ENCODE measurements around the gene ATG10.
"Not testable (repeated sequence)": the region's sequence is repeated elsewhere in the genome, so short reads cannot be mapped to it uniquely, and the experiment has no call there.

ATG10 gene

DNA sequence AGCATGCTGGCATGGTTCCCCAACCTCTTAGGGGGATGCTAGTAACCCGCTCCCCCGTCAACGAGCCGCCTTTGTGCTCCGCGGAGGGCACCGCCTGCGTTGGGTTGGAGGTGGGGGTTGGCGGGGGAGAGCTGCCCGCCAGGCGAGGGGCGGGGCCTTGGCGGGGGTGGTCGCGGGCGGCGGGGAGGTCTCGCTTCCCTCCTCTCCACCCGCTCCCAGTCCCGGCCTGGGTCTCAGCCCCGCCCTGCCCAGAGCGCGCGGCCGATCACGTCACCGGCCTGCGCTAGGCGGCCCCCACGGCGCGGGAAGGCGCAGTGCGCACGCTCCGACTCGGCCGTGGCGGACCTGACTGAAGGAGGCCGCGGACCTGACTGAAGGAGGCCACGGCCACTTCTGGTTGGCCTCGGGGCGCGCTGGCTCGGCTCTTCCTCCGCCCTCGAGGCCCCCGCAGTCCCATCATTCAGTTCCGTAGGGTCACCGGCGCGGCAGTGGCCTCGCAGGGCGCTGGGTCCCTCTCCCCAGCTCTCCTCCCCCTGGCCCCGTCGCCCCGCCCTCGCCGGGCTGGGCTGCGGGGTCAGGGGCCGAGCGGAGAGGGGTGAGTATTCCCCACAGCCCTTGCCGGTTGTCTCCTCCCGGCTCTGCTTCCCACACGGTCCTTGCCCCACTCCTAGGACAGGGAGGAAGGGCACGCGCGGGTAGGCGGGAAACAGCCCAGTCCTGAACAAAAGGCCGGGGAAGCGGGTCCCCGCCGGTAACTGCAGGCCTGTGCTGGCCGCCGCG lies at the start of gene ATG10:
Gene ATG10 (plus strand): TSS at position 312 of the 780 bp plus-strand sequence. CDS start 15,548 bp downstream, outside the sequence.
- peak; percentile 87 for DNase-seq (ENCODE audit: low spot score)

DNA sequence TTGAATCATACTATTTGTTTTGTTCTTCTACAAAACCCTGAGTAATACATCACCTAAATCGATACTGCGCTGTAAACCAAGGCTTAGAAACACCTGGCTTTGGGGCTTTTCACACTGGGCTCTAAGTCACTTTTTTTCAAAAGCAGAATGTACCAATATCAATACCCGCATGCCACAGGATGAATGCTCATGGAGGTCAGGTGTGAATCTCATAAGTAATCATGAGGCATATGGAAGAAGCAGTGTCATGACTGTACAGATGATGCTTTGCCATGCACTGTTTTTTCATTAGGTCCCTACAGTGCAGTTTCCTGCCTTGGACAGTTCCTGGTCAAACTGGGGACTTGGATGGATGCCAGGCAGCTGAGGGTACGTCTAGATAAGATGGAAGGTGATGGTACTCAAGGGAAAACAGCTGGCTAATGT lies 49.0 kb upstream of the ATG10 start:
- DNase-seq (ENCODE audit: low spot score): no peak

DNA sequence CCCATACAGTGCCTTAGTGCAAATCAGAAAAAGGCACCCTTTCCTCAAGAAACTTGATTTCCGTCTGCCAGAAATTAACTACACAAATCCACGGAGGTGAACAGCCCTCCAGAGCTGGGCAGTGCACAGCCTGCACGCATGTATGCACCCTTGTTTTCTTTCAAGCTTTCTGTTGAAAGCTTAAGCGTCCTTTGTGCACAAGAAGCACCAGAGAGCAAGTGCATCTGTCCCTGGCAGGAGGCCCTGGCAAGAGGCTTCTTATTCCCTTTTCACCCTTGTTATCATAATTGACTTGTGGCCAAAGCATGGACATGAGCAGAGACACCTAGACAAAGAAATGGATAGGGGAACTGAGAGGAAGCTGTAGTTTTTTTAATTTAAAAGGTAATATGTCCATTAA lies 47.4 kb upstream of the ATG10 start:
- DNase-seq (ENCODE audit: low spot score): no peak

- DNase-seq (ENCODE audit: low spot score): no peak
These were observed 46.8 kb upstream of the ATG10 start for GRCh38 chr5:81925009-81925408.

- DNase-seq (ENCODE audit: low spot score): no peak
These were observed 45.8 kb upstream of the ATG10 start for GRCh38 chr5:81925981-81926380.

GRCh38 chr5:81936066-81936465 lies 35.8 kb upstream of the ATG10 start:
- DNase-seq (ENCODE audit: low spot score): no peak

DNA sequence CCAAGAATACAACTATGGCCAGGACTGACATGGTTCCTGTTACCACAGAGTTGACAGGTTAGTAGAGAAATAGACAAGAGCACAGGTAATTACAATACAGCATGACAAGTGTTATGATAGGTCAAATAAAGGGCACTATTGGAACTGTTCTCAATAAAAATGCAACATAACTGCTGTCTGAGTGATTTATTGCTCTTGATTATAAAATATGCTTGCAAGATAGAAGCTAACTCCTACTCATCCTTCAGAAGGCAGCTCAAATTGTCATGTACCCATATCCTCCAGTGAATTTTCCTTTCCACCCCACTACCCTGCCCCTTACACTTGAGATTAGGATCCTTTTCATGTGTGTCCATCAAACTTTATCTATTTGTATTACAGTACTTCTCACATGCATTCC lies 35.1 kb upstream of the ATG10 start:
- DNase-seq (ENCODE audit: low spot score): no peak

GRCh38 chr5:81942746-81943145 lies 29.1 kb upstream of the ATG10 start:
- no peak for DNase-seq (ENCODE audit: low spot score)

DNA sequence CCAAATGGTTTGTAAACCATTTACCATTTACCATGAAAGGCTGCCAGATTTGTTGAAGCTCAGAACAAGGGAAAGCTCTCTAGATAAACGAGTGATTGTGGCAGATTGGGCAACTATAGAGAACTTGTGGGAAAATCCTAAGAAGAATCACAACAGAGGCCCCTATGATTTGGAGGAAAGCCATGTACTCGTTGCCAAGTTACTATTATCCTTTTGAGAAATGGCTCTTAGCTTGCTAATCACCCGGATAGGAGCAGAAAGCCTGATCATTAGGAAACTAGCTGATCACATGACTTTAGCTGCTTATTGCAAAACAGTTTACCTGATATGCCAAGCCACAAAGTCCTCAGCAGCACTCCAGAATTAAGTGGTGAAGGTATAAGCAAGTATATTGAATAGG lies 23.5 kb upstream of the ATG10 start:
- DNase-seq (ENCODE audit: low spot score): no peak

DNA sequence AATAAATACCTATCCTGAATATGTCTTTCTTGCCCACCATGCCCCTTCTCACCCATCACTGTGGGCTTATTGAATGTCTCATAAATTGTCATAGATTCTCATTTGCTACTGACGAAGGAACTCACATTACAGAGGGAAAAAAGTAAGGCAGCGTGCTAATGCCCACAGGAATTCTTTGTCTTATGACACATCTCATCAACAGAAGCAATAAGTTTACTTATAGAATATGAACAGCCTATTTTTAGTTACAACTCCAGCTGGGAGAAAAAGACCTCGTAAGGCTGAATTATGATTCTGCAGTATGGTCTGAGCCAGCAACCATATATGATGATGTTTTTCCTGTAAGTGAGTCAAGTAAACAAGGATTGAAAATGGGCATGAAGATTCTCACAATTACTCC lies 22.4 kb upstream of the ATG10 start:
- DNase-seq (ENCODE audit: low spot score): no peak

GRCh38 chr5:81950996-81951395 lies 20.8 kb upstream of the ATG10 start:
- no peak for DNase-seq (ENCODE audit: low spot score)

DNA sequence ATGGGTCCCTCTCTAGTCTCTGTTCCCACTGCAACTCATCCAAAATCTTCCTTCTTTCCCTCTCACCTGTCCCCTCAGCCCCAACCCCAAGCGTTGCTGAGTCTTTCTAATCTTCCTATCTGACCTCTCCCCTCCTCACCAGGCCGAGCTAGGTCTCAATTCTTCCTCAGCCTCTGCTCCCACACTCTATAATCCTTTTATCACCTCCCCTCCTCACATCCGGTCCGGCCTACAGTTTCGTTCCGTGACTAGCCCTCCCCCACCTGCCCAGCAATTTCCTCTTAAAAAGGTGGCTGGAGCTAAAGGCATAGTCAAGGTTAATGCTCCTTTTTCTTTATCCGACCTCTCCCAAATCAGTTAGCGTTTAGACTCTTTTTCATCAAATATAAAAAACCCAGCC lies 17.0 kb upstream of the ATG10 start:
- not testable (repeated sequence) for DNase-seq (ENCODE audit: low spot score)

DNA sequence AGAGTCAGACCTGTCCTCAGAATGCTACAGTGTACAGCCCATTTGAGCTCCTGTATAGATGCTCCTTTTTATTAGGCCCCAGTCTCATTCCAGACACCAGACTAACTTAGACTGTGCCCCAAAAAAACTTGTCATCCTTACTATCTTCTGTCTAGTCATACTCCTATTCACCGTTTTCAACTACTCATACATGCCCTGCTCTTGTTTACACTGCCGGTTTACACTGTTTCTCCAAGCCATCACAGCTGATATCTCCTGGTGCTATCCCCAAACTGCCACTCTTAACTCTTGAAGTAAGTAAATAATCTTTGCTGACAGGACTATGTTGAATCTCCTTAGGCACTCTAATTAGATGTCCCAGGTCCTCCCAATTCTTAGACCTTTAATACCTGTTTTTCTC lies 13.7 kb upstream of the ATG10 start:
- not testable (repeated sequence) for DNase-seq (ENCODE audit: low spot score)

DNA sequence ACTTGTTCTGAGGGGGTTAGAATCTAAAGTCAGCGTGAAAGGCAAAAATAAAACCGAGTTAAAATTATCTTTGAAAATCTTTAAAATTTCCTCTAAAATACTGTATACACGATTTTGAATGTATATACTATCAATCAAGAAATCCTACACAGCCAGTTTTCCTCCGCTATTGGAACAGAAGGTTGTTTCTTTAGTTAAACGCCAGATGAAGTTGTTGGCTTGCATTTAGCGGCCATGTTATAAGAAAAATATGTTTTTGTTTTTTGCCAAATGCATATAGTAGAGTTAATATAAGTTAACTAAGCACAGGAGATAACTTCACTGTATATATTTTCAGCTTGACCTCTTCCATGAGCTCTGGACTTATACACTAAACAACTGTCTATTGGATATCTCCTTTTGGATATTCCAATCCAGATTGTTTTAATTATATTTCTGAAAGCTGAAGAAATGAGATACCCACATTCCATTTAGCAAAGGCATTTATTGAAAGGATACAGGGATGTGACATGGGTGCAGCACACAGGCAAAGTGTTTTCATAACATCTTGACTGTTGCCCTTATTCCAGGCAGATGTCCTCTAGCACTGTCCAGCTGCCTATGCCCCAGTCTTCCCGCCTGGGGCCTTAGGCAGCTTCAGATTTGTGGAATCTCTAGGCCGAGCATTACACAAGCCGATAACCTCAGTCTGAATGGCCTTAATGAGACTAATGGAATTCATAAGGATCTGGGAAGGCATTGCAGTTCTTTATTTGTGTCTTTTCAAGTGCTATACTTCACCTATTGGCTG lies 10.0 kb upstream of the ATG10 start:
- DNase-seq (ENCODE audit: low spot score): no peak

GRCh38 chr5:81963544-81963943 lies 8.3 kb upstream of the ATG10 start:
- no peak for DNase-seq (ENCODE audit: low spot score)

- no peak for DNase-seq (ENCODE audit: low spot score)
These were observed 6.3 kb upstream of the ATG10 start for GRCh38 chr5:81965524-81965923.

DNA sequence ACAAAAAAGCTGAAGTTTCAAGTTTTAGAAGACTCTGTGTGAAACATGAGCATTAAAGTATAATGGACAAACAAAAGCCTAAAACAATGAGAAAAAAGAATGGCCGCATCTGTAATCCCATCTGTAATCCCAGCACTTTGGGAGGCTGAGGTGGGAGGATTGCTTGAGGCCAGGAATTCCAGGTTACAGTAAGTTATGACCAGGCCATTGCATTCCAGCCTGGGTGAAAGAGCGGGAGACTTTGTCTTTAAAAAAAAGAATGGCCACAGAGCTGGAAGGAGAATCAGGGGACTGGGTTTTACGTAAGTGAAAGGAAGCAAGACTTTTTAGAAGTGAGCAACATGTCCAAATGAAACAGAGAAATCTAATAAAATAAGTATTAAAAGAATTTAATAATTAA lies 2.6 kb upstream of the ATG10 start:
- DNase-seq (ENCODE audit: low spot score): no peak

- no peak for DNase-seq (ENCODE audit: low spot score)
These were observed 1.9 kb upstream of the ATG10 start for GRCh38 chr5:81969912-81970311.

GRCh38 chr5:81971111-81971711 lies 612 bp upstream of the ATG10 start:
- peak; percentile 13 for DNase-seq (ENCODE audit: low spot score)

- DNase-seq (ENCODE audit: low spot score): no peak
These were observed 615 bp downstream of the ATG10 start for GRCh38 chr5:81972492-81972783.

DNA sequence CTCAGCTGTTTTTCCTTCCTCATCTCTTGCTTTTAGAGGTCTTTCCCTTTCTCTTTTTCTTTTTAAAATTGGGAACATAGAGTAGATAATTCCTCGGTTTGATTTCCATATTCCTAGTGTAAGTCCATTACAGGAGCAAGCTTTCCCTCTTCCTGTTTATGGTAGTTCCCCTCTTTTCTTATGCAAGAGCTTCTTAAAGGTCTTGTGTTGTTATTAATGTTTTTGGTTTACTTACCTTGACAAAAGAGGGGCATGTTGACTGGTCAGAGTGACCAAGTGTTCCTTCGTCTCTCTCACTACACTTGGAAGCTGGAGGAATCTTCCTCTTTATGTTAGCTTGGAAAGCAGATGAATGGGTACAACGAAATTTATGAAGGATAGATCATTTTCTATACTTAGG lies 8.3 kb downstream of the ATG10 start:
- no peak for DNase-seq (ENCODE audit: low spot score)

DNA sequence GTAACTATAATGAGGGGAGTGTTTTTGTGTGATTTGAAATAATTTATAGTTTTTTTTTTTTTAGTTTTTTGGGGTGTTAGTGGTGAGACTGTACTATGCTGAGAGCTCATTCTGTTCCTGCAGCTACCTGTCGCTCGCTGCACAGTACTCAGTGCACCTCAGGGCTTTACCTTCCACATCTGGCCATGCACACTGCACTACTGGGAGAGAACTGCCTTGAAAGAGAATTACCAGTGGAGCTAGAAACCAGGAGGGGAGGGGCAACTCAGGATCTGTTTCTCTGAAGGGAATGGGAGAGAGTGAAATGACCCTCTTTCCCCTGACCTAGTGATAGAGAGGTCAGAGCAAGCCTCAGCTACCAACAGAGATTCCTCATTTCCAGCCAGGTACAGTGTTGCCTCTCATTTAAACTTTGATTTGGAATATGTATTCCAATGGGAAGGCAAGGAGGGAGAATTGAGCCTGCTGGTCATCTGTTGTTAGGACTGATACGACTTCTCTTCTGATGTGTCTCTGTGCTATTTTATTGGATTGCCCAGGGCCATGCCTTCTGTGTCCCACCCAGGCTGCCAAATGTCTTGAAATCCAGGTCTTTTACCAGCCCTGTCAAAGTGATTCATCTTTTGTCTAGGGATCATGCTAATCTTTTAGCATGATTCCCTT lies 8.9 kb downstream of the ATG10 start:
- DNase-seq (ENCODE audit: low spot score): no peak

Measured in HuH-7.5 (cell line).